ENCODE results near the gene ATP5ME.
"Not testable (repeated sequence)": the region's sequence is repeated elsewhere in the genome, so short reads cannot be mapped to it uniquely, and the experiment has no call there.

Gene ATP5ME

DNA sequence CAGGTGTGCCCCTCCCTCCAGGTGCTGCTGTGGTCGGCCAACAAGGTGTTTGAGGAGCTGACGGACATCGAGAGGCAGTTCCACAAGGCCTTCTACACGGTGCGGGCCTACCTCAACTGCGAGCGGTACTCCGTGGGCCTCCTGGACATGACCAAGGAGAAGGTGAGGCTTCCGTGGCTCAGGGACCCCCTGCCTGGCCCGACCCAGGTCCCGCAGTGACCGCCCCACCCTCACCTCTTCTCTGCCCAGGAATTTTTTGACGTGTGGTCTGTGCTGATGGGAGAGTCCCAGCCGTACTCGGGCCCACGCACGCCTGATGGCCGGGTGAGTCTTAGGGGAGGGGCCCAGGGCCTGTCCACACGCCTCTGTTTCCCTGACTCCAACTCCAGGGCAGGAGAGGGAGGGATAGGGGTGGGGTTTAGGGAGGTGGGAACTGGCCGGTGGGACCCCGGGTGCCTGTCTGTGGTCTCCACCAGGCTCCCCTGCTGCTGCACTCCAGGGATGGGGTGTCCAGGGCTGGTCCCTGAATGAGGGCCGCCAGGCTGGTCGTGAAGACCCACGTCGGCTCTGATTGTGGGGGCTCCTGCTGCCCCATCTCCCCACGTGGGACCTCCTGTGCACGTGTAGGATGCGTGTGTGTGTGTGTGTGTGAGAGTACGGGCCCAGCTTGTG is 20.1 kb downstream of the ATP5ME start:
- no peak for DNase-seq

DNA sequence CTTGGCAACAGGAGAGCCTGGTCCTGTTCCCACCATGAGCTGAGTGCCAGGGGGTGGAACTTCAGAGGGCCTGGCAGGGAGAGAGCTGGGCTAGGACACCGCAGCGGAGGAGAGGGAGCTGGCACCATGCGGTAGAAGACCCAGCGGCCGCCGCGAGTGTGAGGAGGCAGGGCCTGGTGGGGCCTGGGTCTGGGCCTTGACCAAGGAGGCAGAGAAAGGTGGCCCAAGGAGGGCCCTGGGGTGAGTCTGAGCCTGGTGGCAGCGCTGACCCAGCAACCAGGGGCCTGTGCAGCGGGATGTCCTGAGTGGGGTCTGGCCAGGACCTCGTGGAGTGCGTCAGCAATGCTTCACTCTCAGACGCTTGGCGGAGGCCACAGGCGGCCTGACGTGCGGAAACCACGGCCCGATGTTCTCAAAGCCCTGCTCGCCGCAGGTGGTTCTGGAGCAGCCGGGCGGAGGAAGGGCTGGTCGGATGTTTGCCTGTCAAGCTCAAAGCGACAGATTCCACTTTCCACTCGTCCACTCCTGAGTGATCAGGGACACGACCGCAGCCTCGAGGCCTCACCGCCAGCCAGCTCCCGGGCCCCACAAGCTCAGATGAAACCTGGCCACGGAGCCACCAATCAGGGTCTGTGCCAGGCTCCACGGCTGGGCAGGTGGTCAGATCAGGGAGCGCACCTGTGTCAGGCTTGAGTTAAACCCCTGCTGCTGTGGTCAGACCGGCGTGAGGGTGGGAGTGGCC is 20.8 kb downstream of the ATP5ME start:
- no peak for DNase-seq

DNA sequence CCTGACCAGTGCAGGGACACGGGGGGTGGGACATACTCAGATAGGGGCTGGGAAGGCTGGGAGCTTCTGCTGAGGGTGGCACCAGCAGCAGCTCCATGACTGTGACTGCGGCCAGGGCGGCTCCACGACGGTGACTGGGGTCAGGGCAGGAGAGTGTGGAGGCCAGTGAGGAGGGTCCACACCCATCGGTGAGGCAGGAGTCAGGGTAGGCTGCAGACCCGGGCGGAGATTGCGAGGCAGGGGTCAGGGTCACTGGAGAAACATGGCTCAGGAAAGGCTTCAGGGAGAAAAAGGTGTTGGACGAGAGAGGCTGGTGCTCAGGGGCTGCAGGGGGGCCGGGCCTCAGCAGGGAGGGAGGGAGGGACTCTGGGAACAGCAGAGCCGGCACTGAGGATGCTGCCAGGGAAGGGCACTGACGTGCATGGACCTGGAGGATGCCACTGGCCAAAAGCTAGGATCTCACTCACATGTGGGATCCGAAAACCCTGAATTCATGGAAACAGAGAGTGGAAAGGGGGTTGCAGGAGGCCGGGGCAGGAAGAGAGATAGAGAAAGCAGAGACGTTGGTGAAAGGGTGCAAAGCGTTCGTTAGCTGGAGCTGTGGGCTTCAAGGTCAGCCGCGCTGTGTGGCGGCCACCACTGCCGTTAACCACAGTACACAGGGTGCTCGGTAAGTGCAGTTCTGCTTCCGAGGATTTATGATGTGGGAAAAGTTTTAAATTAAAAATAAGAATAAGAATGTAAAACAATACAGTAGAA is 22.0 kb downstream of the ATP5ME start:
- no peak for DNase-seq

DNA sequence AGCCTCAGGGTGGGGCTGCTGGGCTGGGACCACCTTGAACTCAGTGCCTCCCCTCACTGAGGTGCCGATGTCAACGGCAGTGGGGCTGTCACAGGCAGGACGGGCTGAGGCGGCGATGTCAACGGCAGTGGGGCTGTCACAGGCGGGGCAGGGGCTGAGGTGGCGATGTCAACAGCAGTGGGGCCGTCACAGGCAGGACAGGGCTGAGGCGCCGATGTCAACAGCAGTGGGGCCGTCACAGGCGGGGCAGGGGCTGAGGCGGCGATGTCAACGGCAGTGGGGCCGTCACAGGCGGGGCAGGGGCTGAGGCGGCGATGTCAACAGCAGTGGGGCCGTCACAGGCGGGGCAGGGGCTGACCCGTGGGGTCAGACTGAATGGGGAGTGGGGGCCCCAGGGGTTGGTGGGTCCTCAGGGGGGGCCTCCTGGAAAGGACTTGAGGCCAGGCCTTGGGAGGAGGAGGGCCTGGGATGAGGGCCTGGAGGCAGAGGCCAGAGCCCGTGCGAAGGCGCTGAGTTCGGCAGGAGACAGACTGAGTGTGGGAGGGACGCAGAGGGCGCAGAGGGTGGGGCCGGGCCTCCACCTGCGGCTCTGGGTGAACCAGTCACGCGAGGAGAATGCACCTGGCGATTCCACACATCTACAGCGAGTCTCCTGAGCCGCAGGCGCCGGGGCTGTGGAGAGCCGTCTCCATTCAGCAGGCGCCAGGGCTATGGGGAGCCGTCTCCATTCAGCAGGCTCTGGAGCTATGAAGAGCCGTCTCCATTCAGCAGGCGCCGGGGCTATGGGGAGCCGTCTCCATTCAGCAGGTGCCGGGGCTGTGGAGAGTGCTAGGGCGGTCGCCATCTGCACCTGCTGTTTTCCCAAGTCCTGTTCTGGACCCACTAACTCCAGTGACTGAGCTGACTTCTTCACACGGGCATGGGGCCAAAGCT is 22.9 kb downstream of the ATP5ME start:
- DNase-seq, result no peak

DNA sequence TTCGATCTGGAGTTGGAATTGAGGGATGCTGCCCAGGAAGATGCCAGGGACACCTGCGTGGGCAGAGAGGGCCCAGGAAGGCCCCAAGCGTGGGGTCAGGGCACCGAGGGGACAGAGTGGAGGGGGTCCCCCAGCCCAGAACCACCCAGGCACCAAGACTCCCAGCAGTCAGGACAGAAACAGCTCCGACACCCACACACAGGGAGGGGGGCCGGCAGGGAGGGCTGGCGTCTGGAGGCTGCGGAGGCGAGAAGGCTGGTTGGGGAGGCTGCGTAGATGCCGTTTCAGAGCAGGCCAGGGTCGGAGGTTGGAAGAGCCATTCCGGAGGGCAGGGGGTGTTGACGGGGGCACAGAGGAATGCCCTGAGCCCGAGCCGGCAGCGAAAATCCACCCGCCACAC is 23.6 kb downstream of the ATP5ME start:
- no peak for DNase-seq

DNA sequence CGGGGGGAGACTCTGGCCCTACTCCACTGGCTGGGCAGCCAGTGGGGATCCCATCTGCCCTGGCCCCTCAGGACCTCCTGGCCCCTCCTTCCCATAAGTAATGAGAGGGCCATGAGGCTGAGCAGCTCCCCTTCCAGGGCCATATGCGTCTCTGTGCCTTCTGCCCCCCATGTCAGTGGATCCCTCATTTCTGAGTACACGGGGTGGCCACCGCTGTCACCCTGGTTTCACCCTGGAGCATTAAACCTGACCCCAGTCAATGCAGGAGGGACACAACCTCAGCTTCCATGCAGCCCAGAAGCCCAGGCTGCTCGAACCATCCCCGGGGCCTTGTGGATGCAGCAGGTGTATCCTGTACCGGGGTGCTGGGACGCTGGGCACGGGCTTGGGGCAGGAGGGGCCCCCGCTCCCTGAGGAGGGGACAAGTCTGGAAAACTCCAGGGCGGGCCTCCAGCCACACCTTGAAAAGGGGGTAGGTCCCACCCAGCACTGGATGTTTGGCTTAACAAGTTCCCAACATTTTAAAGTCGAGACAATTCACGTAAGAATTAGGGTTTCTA is 24.2 kb downstream of the ATP5ME start:
- no peak for DNase-seq

DNA sequence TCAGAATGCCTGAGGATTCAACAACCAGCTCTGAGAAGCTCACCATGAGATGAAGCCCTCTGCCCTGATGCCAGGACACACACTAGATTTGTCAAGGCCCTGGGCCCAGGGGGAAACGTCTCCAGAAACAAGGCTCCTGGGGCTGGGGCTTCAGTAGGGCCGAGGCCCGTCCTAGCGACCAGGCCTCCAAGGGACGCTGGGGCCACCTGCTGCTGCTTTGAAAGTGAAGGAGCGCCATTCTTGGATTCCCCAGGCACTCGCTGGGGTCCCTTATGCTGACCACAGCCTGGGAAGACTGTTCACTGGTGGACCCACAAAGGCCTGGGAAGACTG is 24.8 kb downstream of the ATP5ME start:
- DNase-seq, result no peak

DNA sequence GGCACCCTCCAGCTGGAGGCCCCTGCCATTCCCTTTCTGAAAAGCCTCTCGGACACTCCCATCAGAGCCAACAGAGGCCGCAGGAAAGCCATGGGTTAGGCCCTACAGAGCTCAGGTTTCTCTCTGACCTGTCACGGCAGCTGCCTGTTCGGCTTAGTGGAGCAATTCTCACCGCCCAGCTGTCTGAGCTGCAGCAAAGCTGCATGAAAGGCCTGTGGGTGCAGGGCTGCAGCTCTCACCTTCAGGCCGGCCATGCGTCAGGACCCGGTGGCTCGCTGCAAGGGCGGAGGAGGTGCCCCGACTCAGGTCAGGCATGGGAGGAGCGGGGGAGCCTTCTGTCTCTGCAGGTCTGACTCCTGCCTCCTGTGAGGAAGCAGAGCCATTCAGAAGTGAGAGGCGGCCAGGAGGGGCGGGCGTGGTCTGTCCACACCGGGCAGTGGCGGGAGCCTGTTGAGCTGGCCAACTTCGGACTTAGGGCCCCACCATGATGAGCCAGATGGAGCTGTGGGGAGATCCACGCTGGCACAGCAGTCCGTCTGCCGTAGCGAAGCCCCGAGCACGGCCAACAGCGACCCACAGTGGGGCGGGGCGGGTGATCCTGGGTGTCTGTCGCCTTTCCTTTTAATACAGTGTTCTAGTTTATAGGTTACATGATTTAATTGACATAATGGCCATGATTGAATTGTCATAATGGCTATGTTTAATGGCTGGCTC is 25.3 kb downstream of the ATP5ME start:
- no peak for DNase-seq

DNA sequence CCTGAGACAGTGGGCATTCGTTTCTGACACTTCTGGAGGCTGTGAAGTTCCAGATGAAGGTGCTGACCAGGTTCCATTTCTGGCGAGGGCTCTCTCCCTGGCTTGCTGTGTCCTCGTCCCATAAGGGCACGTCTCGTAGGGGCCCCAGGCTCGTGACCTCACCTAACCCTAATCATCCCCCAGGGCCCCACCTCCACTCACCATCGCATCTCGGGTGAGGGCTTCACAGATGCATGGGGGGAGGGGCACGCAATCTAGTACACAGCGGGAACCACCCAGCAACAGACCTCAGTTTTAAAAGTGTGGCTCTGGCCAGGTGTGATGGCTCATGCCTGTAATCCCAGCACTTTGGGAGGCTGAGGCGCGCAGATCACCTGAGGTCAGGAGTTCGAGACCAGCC is 26.6 kb downstream of the ATP5ME start:
- DNase-seq, result no peak

DNA sequence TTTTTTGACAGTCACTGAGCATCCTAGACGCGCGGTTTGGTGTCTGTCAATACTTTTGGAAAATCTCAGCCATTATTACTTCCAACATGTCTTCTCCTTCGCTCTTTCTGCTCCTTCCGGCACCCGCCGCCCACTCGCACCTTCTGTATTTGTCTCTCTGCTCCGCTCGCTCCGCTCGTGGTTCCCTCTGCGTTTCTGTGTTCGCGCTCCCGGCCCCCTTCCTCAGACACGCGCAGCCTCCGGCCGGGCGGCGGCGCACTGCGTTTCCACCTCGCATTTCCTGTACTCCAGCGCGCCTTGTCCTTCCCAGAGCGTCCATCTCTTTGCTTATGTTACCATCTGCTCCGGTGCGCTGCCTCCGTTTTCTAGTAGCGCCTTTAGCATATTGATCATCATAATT is 27.6 kb downstream of the ATP5ME start:
- no peak for DNase-seq

DNA sequence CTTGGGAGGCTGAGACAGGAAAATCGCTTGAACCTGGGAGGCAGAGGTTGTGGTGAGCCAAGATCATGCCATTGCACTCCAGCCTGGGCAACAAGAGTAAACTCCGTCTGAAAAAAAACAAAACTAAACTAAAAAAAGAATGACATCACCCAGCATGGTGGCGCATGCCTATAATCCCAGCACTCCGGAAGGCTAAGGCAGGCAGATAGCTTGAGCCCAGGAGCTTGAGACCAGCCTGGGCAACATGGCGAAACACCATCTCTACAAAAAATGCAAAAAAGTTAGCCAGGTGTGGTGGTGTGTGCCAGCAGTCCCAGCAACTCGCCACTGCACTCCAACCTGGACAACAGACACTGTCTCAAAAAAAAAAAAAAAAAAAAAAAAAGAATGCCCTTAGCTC is 31.7 kb downstream of the ATP5ME start:
- not testable (repeated sequence) for DNase-seq

DNA sequence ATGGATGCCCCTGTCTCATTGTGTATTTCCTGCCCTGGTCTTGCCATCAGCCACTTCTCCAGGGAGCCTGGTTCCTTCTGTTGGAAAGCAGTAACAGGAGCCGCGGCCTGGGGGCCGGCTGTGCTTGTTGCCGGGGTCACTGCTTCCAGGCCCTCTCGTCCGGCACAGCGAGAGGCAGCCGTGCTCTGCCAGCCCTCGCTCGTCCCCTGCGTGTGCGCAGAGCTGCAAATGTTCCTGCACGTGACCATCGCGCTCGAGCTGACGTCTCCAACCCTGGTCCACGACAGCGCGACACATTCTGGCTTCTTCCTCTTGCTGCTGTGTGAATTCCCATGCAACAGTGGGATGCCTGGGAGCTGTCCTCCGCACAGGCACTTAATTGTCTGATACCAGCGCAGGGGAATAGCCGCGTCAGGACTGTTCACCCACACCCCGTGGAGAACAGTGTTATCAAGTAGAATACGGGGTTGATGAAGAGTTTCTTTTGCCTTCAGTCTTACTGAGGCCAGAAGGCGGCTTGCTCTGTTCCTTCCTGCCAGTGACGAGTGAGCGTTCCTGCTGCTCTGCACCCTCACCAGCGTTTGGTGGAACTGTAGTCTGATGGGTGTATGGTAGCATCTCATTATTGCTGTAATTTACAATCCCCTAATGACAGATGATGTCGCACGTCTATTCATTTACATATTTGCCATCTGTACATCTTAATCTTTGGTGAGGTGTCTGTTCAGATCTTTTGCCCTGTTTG is 36.4 kb downstream of the ATP5ME start:
- DNase-seq, result no peak

DNA sequence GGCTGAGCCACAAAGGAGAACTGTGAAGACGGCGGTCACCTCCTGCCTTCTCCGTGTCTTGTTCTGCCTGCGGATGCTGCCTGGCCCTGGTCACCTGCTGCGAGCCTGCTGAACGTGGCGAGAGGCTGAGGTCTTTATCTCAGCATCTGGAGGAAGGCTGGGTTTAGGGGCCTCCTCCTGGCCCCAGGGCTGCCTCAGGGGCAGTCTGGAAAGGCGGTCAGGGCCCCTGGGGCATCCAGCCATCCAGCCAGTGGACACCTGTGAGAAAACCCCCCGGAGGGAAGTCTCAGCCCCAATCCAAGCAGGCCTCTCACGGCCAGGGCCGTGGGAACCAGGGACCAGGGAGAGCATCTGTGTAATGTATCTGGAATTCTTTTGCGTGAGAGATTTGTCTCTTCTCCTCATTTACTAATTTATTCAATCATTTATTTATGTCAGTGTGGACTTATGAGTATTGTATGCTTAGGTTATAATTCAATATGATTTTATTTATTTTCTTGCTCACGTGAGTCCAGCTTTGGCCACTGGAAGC is 37.4 kb downstream of the ATP5ME start:
- no peak for DNase-seq

DNA sequence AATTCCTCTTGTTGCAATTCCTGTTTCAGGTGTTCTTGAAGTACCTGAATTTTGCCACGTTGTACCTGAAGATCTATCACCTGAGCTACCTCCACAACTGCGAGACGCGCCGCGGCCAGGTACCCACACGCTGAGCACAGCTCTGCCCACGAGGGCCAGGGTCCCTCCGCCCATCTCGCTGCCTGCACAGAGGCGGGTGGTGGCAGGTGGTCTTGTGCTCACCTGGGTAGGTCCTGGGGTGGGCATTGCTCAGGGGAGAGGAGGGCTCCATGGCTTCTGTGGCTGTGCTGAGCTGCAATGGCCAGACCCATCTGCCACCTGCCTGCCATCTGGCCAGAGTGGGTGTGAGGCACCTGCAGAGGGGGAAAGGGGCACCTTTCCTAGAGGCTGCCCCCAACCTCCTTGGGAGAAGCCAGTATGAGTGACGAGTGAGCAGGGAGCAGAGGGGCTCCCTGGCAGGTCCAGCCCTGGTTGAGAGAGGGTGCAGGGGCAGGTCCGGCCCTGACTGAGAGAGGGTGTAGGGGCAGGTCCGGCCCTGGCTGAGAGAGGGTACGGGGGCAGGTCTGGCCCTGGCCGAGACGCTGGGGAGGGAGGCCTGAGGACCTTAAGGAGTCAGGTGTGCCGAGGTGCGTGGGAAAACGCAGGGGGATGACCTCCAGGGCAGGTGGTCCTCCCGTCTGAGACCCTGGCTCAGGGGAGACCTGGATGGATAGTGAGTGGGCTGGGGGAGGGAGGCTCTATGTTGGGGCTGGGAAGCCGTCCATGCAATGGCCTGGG is 38.0 kb downstream of the ATP5ME start:
- DNase-seq, result no peak

DNA sequence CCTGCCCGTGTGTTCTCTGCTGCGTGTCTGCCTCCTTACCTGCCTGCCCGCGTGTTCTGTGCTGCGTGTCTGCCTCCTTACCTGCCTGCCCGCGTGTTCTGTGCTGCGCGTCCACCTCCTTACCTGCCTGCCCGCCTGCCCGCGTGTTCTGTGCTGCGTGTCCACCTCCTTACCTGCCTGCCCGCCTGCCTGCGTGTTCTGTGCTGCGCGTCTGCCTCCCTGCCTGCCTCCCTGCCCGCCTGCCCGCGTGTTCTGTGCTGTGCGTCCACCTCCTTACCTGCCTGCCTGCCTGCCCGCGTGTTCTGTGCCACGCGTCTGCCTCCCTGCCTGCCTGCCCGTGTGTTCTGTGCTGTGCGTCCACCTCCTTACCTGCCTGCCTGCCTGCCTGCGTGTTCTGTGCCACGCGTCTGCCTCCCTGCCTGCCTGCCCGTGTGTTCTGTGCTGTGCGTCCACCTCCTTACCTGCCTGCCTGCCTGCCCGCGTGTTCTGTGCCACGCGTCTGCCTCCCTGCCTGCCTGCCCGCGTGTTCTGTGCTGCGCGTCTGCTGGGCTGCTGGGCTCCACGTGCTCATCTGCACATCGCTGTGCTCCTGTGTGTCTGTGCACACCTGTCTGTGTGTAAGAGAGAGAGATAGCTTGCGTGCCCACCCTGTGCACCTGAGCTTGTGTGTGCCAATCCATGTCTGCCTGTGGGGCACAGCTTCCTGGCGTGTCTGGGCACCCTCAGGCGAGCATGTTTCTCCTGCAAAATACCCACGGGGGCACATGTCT is 38.8 kb downstream of the ATP5ME start:
- DNase-seq, result not testable (repeated sequence)

DNA sequence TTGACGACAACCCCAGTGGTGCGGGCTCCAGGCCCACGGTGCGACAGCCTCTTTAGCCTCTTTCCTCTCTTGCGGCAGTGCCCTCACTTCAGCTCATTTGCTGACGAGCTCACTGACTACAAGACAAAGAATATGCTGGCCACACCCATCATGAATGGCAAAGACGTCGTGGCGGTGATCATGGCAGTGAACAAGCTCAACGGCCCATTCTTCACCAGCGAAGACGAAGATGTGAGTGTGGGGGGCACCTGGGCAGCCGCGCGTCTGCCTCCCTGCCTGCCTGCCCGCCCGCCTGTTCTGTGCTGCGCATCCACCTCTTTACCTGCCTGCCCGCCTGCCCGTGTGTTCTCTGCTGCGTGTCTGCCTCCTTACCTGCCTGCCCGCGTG is 39.5 kb downstream of the ATP5ME start:
- DNase-seq, result no peak

DNA sequence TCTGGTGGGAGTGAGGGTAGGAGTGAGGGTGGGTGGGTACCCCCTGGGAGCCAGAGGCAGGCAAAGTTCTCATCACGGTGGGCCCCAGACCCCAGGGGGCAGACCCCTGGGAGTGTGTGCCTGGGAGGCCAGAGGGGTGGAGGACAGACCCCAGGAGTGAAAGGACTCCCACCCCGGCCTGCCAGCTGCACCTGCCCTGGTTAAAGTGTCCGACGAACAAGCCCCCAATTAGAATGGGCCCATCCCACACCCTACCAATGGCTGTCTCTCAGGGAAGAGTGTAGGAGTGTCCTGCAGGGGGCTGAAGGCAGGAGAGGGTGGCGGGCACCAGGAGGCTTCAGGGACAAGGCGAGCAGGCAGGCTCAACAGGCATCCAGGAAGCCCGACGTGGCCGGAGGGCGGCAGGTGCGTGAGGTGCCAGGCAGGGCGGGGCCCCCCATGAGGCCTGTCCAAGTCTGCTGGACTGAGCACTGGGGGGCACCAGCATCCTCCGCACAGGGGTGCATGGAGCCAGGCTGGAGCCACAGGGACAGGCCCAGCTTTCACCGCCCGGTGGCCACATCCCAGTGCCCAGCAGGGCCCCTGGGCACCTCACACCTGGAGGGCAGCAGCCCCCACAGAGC is 40.0 kb downstream of the ATP5ME start:
- no peak for DNase-seq

DNA sequence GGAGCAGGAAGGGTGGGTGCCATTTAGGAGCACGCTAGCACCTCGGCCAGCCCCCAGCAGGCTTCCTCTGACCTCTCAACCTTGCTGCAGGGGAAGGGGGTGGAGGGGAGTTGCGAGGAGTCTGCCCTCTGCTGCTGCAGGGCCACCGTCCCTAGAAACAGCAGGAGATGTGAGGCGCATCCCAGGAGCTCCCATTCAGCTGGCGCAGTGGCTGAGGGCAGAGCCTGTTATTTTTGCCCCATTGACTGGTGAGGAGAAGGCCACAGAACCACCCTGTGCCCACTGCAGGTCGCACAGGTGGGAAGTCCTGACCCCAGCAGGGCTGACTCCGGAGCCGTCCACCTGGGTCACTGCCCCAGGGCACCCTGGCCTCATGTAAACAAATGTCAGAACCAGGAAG is 40.7 kb downstream of the ATP5ME start:
- no peak for DNase-seq

DNA sequence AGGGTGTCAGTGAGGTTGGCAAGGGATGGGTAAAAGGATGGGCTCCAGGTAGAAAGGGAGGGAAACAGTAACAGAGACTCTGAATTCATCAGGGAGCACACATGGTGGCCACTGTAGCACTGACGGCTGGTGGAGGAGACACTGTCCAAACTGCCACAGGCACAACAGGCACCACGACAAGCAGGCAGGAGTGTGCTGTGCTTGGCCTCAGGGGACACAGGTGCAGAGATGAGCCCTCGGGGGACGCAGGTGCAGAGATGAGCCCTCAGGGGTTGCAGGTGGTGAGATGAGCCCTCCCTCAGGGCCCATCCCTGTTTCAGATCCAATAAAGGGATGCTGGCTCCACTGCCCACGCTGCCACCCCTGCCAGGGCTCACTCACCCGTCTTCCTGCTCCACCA is 41.1 kb downstream of the ATP5ME start:
- no peak for DNase-seq

Measured in NCI-H1694 treated with DMSO at 0.1 percent for 48 hours (cell line).